WTC11 (cell line): Measurements from ENCODE around the gene CXCL14. TPM values are rescaled to one million over a fixed set of nuclear protein-coding genes. Genes with fewer than 3 reads are reported as not detected.

Experiments used
- ATAC-seq: fragments of 200-7000 bp; cut with Tn5 transposase; 2 replicates; pipeline ENCODE4 v1.10.0; 2021; ENCODE audit warnings: mild to moderate bottlenecking, moderate library complexity
- CTCF ChIA-PET: fragments of 300-600 bp; sonication (Branson Sonifier 250); formaldehyde crosslinking; loops from one replicate; lab custom pipeline; 2021; ENCODE audit warnings: antibody characterized with exemption; lab: Charles Lee
- POLR2A ChIA-PET: fragments of 350-600 bp; sonication (Branson Sonifier 250); formaldehyde crosslinking; loops from one replicate; lab custom pipeline; 2021; ENCODE audit warnings: antibody characterized with exemption; lab: Charles Lee
- DNase-seq: peaks from one replicate; pipeline ENCODE4 v3.0.0; 2021; ENCODE audit warnings: low spot score
- H3K27ac Mint-ChIP-seq: 2 replicates; pipeline ENCODE4 v1.8.0; 2021; ENCODE audit warnings: mixed read lengths
- H3K27me3 Mint-ChIP-seq: 2 replicates; pipeline ENCODE4 v1.8.0; 2021; ENCODE audit warnings: low read depth, mild to moderate bottlenecking, moderate library complexity, mixed read lengths
- H3K36me3 Mint-ChIP-seq: 2 replicates; pipeline ENCODE4 v1.8.0; 2021; ENCODE audit warnings: mixed read lengths
- H3K4me1 Mint-ChIP-seq: 2 replicates; pipeline ENCODE4 v1.8.0; 2022; ENCODE audit warnings: mixed read lengths
- H3K4me3 Mint-ChIP-seq: 2 replicates; pipeline ENCODE4 v1.8.0; 2021; ENCODE audit warnings: mild to moderate bottlenecking, moderate library complexity, mixed read lengths
- H3K9me3 Mint-ChIP-seq: 2 replicates; pipeline ENCODE4 v1.8.0; 2021; ENCODE audit warnings: mixed read lengths
- AR ChIP-seq: fragments of 250-450 bp; sonication (Bioruptor Pico); IDR thresholded peaks from 2 replicates; pipeline ENCODE4 v1.9.0; 2021; ENCODE audit warnings: mild to moderate bottlenecking
- CREB1 ChIP-seq: sonication (generic); formaldehyde crosslinking; IDR thresholded peaks from 2 replicates; pipeline ENCODE4 v1.8.0; 2023; ENCODE audit warnings: mild to moderate bottlenecking, missing genetic modification reagents
- E2F1 ChIP-seq: sonication (generic); formaldehyde crosslinking; IDR thresholded peaks from 2 replicates; pipeline ENCODE4 v1.8.0; 2022; ENCODE audit warnings: mild to moderate bottlenecking, missing genetic modification reagents
- GABPB1 ChIP-seq: sonication (generic); formaldehyde crosslinking; IDR thresholded peaks from 2 replicates; pipeline ENCODE4 v1.8.1; 2023; ENCODE audit warnings: mild to moderate bottlenecking, missing genetic modification reagents
- HMGXB4 ChIP-seq: sonication (generic); formaldehyde crosslinking; IDR thresholded peaks from 2 replicates; pipeline ENCODE4 v1.8.1; 2023; ENCODE audit warnings: mild to moderate bottlenecking, moderate library complexity, missing genetic modification reagents
- IRF2 ChIP-seq: sonication (generic); formaldehyde crosslinking; IDR thresholded peaks from 2 replicates; pipeline ENCODE4 v1.8.0; 2022; ENCODE audit warnings: low read depth, missing genetic modification reagents, borderline replicate concordance
- KAT7 ChIP-seq: sonication (generic); formaldehyde crosslinking; IDR thresholded peaks from 2 replicates; pipeline ENCODE4 v1.8.1; 2023; ENCODE audit warnings: missing genetic modification reagents, mild to moderate bottlenecking, borderline replicate concordance
- MLX ChIP-seq: sonication (generic); formaldehyde crosslinking; IDR thresholded peaks from 2 replicates; pipeline ENCODE4 v1.8.1; 2023; ENCODE audit warnings: mild to moderate bottlenecking, missing genetic modification reagents, moderate library complexity
- RORB ChIP-seq: fragments of 250-450 bp; sonication (Bioruptor Pico); IDR thresholded peaks from 2 replicates; pipeline ENCODE4 v1.9.0; 2021; ENCODE audit warnings: mild to moderate bottlenecking
- TCF7 ChIP-seq: sonication (generic); formaldehyde crosslinking; IDR thresholded peaks from 2 replicates; pipeline ENCODE4 v1.8.0; 2022; ENCODE audit warnings: mild to moderate bottlenecking, low read depth, missing genetic modification reagents, moderate library complexity
- USF1 ChIP-seq: sonication (generic); formaldehyde crosslinking; IDR thresholded peaks from 2 replicates; pipeline ENCODE4 v1.8.0; 2022; ENCODE audit warnings: mild to moderate bottlenecking, missing genetic modification reagents
- ZBTB21 ChIP-seq: sonication (generic); formaldehyde crosslinking; IDR thresholded peaks from 2 replicates; pipeline ENCODE4 v1.8.1; 2023; ENCODE audit warnings: mild to moderate bottlenecking, missing genetic modification reagents, borderline replicate concordance
- ZBTB43 ChIP-seq: sonication (generic); formaldehyde crosslinking; IDR thresholded peaks from 2 replicates; pipeline ENCODE4 v1.8.1; 2023; ENCODE audit warnings: mild to moderate bottlenecking, missing genetic modification reagents
- ZMAT4 ChIP-seq: fragments of 250-450 bp; sonication (Bioruptor Pico); IDR thresholded peaks from 2 replicates; pipeline ENCODE4 v1.9.0; 2021; ENCODE audit warnings: mild to moderate bottlenecking
- ZNF121 ChIP-seq: sonication (generic); formaldehyde crosslinking; IDR thresholded peaks from 2 replicates; pipeline ENCODE4 v1.8.0; 2023; ENCODE audit warnings: missing genetic modification reagents
- ZNF219 ChIP-seq: sonication (generic); formaldehyde crosslinking; IDR thresholded peaks from 2 replicates; pipeline ENCODE4 v1.8.0; 2023; ENCODE audit warnings: missing genetic modification reagents, mild to moderate bottlenecking, borderline replicate concordance
- ZNF232 ChIP-seq: sonication (generic); formaldehyde crosslinking; IDR thresholded peaks from 2 replicates; pipeline ENCODE4 v1.8.0; 2022; ENCODE audit warnings: mild to moderate bottlenecking, missing genetic modification reagents
- ZNF263 ChIP-seq: sonication (generic); formaldehyde crosslinking; IDR thresholded peaks from 2 replicates; pipeline ENCODE4 v1.8.1; 2022; ENCODE audit warnings: low read depth, mild to moderate bottlenecking, moderate library complexity, missing genetic modification reagents
- ZNF416 ChIP-seq: fragments of 250-450 bp; sonication (Bioruptor Pico); IDR thresholded peaks from 2 replicates; pipeline ENCODE4 v1.9.0; 2021; ENCODE audit warnings: mild to moderate bottlenecking, inconsistent platforms
- total RNA-seq: library from RNA; stranded (reverse); gene quantifications from 3 replicates; pipeline ENCODE4 v1.2.3, GENCODE V29; 2021
- TF ChIP-seq, protein P1 (sequence below): fragments of 250-450 bp; sonication (Bioruptor Pico); IDR thresholded peaks from 2 replicates; pipeline ENCODE4 v1.8.0; 2021; ENCODE audit warnings: mild to moderate bottlenecking

Gene CXCL14
- total RNA-seq, 1 experiment from 2014 or later, result 0.87 TPM

DNA sequence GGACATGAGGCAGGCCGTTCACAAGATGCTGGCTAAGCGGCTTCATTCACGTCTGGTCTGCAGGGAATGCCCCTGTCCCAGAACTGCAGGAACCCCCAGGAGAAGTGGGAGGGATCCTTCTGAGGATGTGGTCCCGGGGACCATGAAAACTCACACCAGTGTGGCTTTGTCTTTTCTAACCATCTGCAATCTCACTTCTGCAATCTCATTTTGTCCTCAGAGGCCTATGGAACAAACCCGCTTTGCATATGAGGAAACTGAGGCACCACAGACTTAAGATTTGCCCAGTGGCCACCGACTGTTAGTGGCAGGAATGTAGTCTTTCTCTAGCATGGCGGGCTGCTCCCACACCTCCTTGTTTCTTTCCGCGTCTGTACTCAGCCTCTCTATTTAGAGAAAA, 6.9 kb downstream of the CXCL14 start (continued):
- TF ChIP-seq E2F1 (CRISPR knock-in tag) (no peak), IRF2 (CRISPR knock-in tag) (no peak), ZNF232 (CRISPR knock-in tag) (no peak), AR (CRISPR knock-in tag) (no peak), ZBTB43 (no peak), GABPB1 (no peak), USF1 (no peak), ZNF219 (no peak)

GRCh38 chr5:135571066-135571609, 7.7 kb downstream of the CXCL14 start:
- no peak for ATAC-seq
- Mint-ChIP-seq H3K27ac (no peak overlapping the region), H3K4me1 (peaks cover 23% of the 10 kb centered on the region), H3K36me3 (no peaks in the 10 kb centered on the region), H3K9me3 (no peaks in the 10 kb centered on the region), H3K27me3 (peaks cover 16% of the 10 kb centered on the region), H3K4me3 (no peak overlapping the region)
- DNase-seq, result no peak
- TF ChIP-seq ZNF263 (CRISPR knock-in tag) (no peak), RORB (CRISPR knock-in tag) (no peak), ZNF121 (CRISPR knock-in tag) (no peak), IRF2 (CRISPR knock-in tag) (no peak), ZNF416 (CRISPR knock-in tag) (no peak), ZMAT4 (CRISPR knock-in tag) (no peak), ZBTB43 (no peak), MLX (CRISPR knock-in tag) (no peak), KAT7 (CRISPR knock-in tag) (no peak), ZBTB21 (CRISPR knock-in tag) (no peak), E2F1 (CRISPR knock-in tag) (no peak), TCF7 (CRISPR knock-in tag) (no peak), CREB1 (no peak), HMGXB4 (CRISPR knock-in tag) (no peak)
- TF ChIP-seq, protein P1, sequence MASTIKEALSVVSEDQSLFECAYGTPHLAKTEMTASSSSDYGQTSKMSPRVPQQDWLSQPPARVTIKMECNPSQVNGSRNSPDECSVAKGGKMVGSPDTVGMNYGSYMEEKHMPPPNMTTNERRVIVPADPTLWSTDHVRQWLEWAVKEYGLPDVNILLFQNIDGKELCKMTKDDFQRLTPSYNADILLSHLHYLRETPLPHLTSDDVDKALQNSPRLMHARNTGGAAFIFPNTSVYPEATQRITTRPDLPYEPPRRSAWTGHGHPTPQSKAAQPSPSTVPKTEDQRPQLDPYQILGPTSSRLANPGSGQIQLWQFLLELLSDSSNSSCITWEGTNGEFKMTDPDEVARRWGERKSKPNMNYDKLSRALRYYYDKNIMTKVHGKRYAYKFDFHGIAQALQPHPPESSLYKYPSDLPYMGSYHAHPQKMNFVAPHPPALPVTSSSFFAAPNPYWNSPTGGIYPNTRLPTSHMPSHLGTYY (CRISPR knock-in tag), result no peak
- POLR2A ChIA-PET, result no interaction called here
- CTCF ChIA-PET, result interaction anchor here (0.6 to 13.7 kb wide), 5 partner anchors 18 to 158 kb away, joined by 3 to 324 read pairs (median 4); no protein-coding TSS in a partner anchor
